Caco-2 (cell line): ENCODE measurements around the gene NDUFS4. TPM values are rescaled to one million over a fixed set of nuclear protein-coding genes. Genes with fewer than 3 reads are reported as not detected.
"Not testable (repeated sequence)": the region's sequence is repeated elsewhere in the genome, so short reads cannot be mapped to it uniquely, and the experiment has no call there.

Source experiments
- BruUV-seq: library from RNA; stranded (reverse); fragments of 400-500 nt; replicated peaks from 2 replicates; lab custom pipeline; 2021; lab: Mats Ljungman, UMichigan
- CTCF ChIA-PET: fragments of 300-600 bp; sonication (Branson Sonifier 250); formaldehyde crosslinking; loops from one replicate; lab custom pipeline; 2022; ENCODE audit warnings: antibody characterized with exemption; lab: Charles Lee
- POLR2A ChIA-PET: fragments of 300-600 bp; sonication (Branson Sonifier 250); formaldehyde crosslinking; loops from one replicate; lab custom pipeline; 2022; ENCODE audit warnings: antibody characterized with exemption; lab: Charles Lee
- DNase-seq, 2 experiments: peaks; one replicate each; pipeline versions ENCODE4 v3.0.0 to v3.0.0-alpha.2; 2020 to 2022
- H3K27me3 ChIP-seq: replicated peaks from 2 replicates; pipeline ENCODE4 v1.6.0; 2011; ENCODE audit warnings: low read length; ENCODE audit not compliant: control insufficient read depth, insufficient read depth
- H3K36me3 ChIP-seq: 2 replicates; pipeline ENCODE4 v1.5.1; 2011; ENCODE audit warnings: low read length; ENCODE audit not compliant: control insufficient read depth, insufficient read depth
- H3K4me1 ChIP-seq: fragments of 250-450 bp; sonication (Bioruptor Pico); 2 replicates; pipeline ENCODE4 v1.5.1; 2020; ENCODE audit warnings: mild to moderate bottlenecking
- H3K4me3 ChIP-seq: 2 replicates; pipeline ENCODE4 v1.5.1; 2011; ENCODE audit warnings: low read depth, mild to moderate bottlenecking, control low read depth, low read length
- H3K9me3 ChIP-seq: fragments of 250-450 bp; sonication (Bioruptor Pico); 2 replicates; pipeline ENCODE4 v1.5.1; 2020; ENCODE audit warnings: mild to moderate bottlenecking, moderate library complexity
- H3K27ac Mint-ChIP-seq: one replicate; pipeline ENCODE4 v1.8.0; 2022; ENCODE audit warnings: mixed read lengths; ENCODE audit not compliant: unreplicated experiment
- H3K27me3 Mint-ChIP-seq: one replicate; pipeline ENCODE4 v1.8.0; 2022; ENCODE audit warnings: mixed read lengths; ENCODE audit not compliant: insufficient read depth, unreplicated experiment
- H3K36me3 Mint-ChIP-seq: one replicate; pipeline ENCODE4 v1.8.0; 2022; ENCODE audit warnings: mild to moderate bottlenecking, mixed read lengths; ENCODE audit not compliant: insufficient read depth, unreplicated experiment
- H3K4me1 Mint-ChIP-seq: one replicate; pipeline ENCODE4 v1.8.0; 2022; ENCODE audit warnings: low read depth, mixed read lengths; ENCODE audit not compliant: unreplicated experiment
- H3K4me3 Mint-ChIP-seq: one replicate; pipeline ENCODE4 v1.8.0; 2022; ENCODE audit warnings: mild to moderate bottlenecking, moderate library complexity, mixed read lengths; ENCODE audit not compliant: unreplicated experiment
- H3K9me3 Mint-ChIP-seq: one replicate; pipeline ENCODE4 v1.8.0; 2022; ENCODE audit warnings: mixed read lengths; ENCODE audit not compliant: unreplicated experiment
- intact Hi-C: fragments of 100-400 bp; cut with micrococcal nuclease; formaldehyde crosslinking; loops from one replicate; pipeline ENCODE4 v1.10.0; 2022; ENCODE audit not compliant: unreplicated experiment
- total RNA-seq: library from RNA; stranded (reverse); gene quantifications from 2 replicates; pipeline ENCODE4 v1.2.3, GENCODE V29; 2022
- TF ChIP-seq, protein P1 (sequence below), 2 experiments: fragments of 200-600 bp in 1 of 2; IDR thresholded peaks; 1 replicate in 1 of 2; 2 replicates in 1 of 2; pipeline versions ENCODE4 v1.5.1 to v1.8.0; 2011 to 2022; ENCODE audit warnings: antibody characterized with exemption in 1 of 2, control low read depth in 1 of 2, inconsistent platforms in 1 of 2, low read depth in 1 of 2, low read length in 1 of 2, mild to moderate bottlenecking in 1 of 2, moderate library complexity in 1 of 2; ENCODE audit not compliant: insufficient read depth in 1 of 2, severe bottlenecking in 1 of 2, unreplicated experiment in 1 of 2

Gene NDUFS4
- total RNA-seq, 1 experiment from 2014 or later, result 103 TPM

DNA sequence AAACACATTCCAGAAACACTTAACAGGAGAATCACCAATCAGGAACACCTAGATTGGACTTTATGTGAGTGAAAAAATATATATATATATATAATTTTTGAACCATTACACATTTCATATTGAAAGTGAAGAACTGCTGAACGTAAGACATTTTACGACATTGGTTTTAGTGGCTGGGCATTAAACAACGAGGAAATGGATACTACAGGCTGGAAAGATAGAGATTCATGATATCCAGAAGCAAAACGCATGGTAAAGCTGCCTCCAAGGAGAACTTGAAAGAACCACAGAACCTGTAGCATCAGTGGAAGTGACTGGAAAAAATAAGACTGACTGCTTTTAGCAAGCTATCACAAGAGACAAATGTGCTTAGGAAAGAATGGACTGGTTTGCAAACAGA lies 13.2 kb upstream of the NDUFS4 start:
- intact Hi-C loops, result no loop called here
- H3K9me3 Mint-ChIP-seq, result no peaks in the 10 kb centered on the region

DNA sequence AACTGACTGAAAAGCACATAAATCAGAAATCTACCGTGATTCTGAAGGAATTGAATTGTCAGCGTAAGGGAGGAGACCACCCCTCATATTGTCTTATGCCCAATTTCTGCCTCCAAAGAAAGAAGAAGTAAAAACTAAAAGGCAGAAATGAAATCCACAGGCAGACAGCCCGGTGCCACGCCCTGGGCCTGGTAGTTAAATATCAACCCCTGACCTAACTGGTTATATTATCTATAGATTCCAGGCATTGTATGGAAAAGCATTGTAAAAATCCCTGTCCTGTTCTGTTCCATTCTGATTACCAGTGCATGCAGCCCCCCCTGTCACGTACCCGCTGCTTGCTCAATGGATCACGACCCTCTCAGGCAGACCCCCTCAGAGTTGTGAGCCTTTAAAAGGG lies 11.9 kb upstream of the NDUFS4 start:
- H3K9me3 ChIP-seq, POLR2A ChIA-PET, CTCF ChIA-PET, H3K9me3 Mint-ChIP-seq, BruUV-seq, H3K36me3 Mint-ChIP-seq, H3K4me3 Mint-ChIP-seq, H3K27me3 ChIP-seq, H3K4me1 Mint-ChIP-seq, intact Hi-C loops, H3K4me3 ChIP-seq, H3K36me3 ChIP-seq, H3K27me3 Mint-ChIP-seq: not testable (repeated sequence)
- peak overlapping the region; percentile 53 for H3K27ac Mint-ChIP-seq
- peaks cover 13% of the 10 kb centered on the region for H3K4me1 ChIP-seq
- DNase-seq, result peak in 1 of 2 experiments; percentile 17

More for the DNA sequence above, 13.2 kb upstream of the NDUFS4 start:
- no peak overlapping the region for H3K4me3 ChIP-seq
- H3K27me3 ChIP-seq, result no peaks in the 10 kb centered on the region
- H3K4me3 Mint-ChIP-seq, result no peak overlapping the region
- no peaks in the 10 kb centered on the region for H3K36me3 Mint-ChIP-seq
- no peaks in the 10 kb centered on the region for H3K9me3 ChIP-seq
- CTCF ChIA-PET, result no interaction called here
- peaks cover 11% of the 10 kb centered on the region for H3K4me1 ChIP-seq
- DNase-seq, result no peak
- POLR2A ChIA-PET, result no interaction called here
- H3K36me3 ChIP-seq, result no peaks in the 10 kb centered on the region
- TF ChIP-seq, protein P1, sequence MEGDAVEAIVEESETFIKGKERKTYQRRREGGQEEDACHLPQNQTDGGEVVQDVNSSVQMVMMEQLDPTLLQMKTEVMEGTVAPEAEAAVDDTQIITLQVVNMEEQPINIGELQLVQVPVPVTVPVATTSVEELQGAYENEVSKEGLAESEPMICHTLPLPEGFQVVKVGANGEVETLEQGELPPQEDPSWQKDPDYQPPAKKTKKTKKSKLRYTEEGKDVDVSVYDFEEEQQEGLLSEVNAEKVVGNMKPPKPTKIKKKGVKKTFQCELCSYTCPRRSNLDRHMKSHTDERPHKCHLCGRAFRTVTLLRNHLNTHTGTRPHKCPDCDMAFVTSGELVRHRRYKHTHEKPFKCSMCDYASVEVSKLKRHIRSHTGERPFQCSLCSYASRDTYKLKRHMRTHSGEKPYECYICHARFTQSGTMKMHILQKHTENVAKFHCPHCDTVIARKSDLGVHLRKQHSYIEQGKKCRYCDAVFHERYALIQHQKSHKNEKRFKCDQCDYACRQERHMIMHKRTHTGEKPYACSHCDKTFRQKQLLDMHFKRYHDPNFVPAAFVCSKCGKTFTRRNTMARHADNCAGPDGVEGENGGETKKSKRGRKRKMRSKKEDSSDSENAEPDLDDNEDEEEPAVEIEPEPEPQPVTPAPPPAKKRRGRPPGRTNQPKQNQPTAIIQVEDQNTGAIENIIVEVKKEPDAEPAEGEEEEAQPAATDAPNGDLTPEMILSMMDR (IDR thresholded peaks at IDR 0.05; ENCODE audit: insufficient read depth in 1 of 2, low read depth in 1 of 2, low read length in 1 of 2, severe bottlenecking in 1 of 2, unreplicated experiment in 1 of 2), result no peak
- BruUV-seq, result no TSS peak
- no peaks in the 10 kb centered on the region for H3K27me3 Mint-ChIP-seq
- H3K27ac Mint-ChIP-seq, result no peak overlapping the region
- peaks cover 9% of the 10 kb centered on the region for H3K4me1 Mint-ChIP-seq

DNA sequence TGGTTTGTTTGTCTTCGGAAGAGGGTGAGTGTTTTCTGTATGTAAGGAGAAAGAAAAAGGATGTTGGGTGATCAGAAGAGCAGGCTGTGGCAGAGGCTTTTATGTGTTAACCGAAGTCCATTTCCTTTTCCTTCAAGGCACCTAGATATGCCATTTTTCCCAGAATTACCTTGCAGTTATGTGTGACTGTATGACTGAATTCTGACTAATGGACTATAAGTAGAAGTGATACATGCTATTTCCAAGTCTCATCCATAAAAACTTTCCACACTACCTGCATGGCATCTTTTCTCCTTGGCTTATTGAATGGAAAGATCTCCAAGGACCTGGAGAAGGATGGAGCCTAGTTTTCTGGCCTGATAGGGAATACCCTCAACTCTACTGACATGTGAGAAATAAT lies 10.6 kb upstream of the NDUFS4 start:
- Mint-ChIP-seq H3K9me3 (no peaks in the 10 kb centered on the region), H3K4me1 (peaks cover 9% of the 10 kb centered on the region), H3K27ac (peak overlapping the region; percentile 53), H3K4me3 (no peak overlapping the region), H3K36me3 (no peaks in the 10 kb centered on the region), H3K27me3 (peaks cover 5% of the 10 kb centered on the region)
- no peak for DNase-seq
- ChIA-PET CTCF (no interaction called here), POLR2A (no interaction called here)
- Histone ChIP-seq H3K9me3 (no peaks in the 10 kb centered on the region), H3K4me3 (no peak overlapping the region), H3K27me3 (no peaks in the 10 kb centered on the region), H3K36me3 (no peaks in the 10 kb centered on the region), H3K4me1 (peaks cover 13% of the 10 kb centered on the region)
- intact Hi-C loops, result no loop called here
- TF ChIP-seq, protein P1 (IDR thresholded peaks at IDR 0.05; ENCODE audit: insufficient read depth in 1 of 2, low read depth in 1 of 2, low read length in 1 of 2, severe bottlenecking in 1 of 2, unreplicated experiment in 1 of 2), result no peak
- no TSS peak for BruUV-seq

DNA sequence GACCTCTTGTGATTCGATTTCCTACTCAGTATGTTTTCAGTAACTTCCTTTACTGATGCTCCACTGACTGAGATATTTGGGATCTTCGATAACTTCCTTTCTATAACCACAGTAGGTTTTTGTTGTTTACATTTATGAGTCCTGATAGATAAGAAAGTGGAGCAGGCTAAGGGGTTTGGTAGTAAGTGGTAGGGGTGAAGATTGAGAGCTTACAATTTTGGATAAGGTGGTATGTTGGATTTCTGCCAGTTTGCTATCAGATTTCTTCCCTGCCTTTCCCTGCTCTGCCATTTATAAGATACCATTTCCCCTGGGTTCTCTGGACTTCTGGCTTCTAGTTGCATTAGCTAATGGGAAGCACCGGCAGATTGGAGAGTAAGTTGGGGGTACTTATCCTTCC lies 7.9 kb upstream of the NDUFS4 start:
- no peaks in the 10 kb centered on the region for H3K9me3 ChIP-seq
- TF ChIP-seq, protein P1 (IDR thresholded peaks at IDR 0.05; ENCODE audit: insufficient read depth in 1 of 2, low read depth in 1 of 2, low read length in 1 of 2, severe bottlenecking in 1 of 2, unreplicated experiment in 1 of 2), result no peak
- Mint-ChIP-seq H3K27ac (no peak overlapping the region), H3K36me3 (no peaks in the 10 kb centered on the region), H3K4me3 (no peak overlapping the region), H3K27me3 (peaks cover 10% of the 10 kb centered on the region), H3K4me1 (peaks cover 9% of the 10 kb centered on the region), H3K9me3 (no peaks in the 10 kb centered on the region)
- ChIA-PET POLR2A (no interaction called here), CTCF (no interaction called here)
- no peak overlapping the region for H3K4me3 ChIP-seq
- intact Hi-C loops, result no loop called here
- H3K36me3 ChIP-seq, result no peaks in the 10 kb centered on the region
- no peak for DNase-seq
- no TSS peak for BruUV-seq
- H3K4me1 ChIP-seq, result peaks cover 13% of the 10 kb centered on the region
- no peaks in the 10 kb centered on the region for H3K27me3 ChIP-seq
